ENCODE data around the gene KAT8. TPM values are rescaled to one million over a fixed set of nuclear protein-coding genes. Genes with fewer than 3 reads are reported as not detected.

KAT8 gene
- total RNA-seq, 1 donor from 2014 or later = 113 TPM

DNA sequence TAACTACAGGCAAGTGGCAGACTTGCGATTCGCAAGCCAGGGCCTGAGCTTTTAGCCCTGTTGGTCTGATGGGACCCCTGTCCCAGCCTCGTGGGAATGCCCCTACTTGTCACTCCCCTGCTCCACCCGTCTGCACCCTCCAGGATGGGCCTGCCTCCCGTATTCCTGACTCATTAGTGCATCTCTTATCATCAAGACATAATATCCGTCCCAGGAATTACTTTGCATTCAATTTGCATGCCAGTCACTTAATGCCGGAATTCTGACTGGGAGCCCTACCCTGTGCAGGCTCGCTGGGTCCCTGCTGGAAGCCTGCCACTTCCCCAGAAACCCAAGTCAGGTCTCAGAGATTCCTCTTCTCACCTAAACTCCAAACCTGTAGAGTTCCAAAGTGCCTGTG lies 32.1 kb upstream of the KAT8 start:
- Histone ChIP-seq H3K4me1 (no peaks in the 10 kb centered on the region), H3K27ac (no peak overlapping the region), H3K27me3 (no peaks in the 10 kb centered on the region), H3K9me3 (no peaks in the 10 kb centered on the region), H3K4me3 (no peak overlapping the region), H3K36me3 (peaks cover 53 to 67% of the 10 kb centered on the region in 2 donors)
- TF ChIP-seq, protein P1, sequence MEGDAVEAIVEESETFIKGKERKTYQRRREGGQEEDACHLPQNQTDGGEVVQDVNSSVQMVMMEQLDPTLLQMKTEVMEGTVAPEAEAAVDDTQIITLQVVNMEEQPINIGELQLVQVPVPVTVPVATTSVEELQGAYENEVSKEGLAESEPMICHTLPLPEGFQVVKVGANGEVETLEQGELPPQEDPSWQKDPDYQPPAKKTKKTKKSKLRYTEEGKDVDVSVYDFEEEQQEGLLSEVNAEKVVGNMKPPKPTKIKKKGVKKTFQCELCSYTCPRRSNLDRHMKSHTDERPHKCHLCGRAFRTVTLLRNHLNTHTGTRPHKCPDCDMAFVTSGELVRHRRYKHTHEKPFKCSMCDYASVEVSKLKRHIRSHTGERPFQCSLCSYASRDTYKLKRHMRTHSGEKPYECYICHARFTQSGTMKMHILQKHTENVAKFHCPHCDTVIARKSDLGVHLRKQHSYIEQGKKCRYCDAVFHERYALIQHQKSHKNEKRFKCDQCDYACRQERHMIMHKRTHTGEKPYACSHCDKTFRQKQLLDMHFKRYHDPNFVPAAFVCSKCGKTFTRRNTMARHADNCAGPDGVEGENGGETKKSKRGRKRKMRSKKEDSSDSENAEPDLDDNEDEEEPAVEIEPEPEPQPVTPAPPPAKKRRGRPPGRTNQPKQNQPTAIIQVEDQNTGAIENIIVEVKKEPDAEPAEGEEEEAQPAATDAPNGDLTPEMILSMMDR (IDR thresholded peaks at IDR 0.05) = no peak
- no peak for DNase-seq (ENCODE audit: low spot score in 2 of 2)
- intact Hi-C loops (cut with DNase I) = no loop called here

DNA sequence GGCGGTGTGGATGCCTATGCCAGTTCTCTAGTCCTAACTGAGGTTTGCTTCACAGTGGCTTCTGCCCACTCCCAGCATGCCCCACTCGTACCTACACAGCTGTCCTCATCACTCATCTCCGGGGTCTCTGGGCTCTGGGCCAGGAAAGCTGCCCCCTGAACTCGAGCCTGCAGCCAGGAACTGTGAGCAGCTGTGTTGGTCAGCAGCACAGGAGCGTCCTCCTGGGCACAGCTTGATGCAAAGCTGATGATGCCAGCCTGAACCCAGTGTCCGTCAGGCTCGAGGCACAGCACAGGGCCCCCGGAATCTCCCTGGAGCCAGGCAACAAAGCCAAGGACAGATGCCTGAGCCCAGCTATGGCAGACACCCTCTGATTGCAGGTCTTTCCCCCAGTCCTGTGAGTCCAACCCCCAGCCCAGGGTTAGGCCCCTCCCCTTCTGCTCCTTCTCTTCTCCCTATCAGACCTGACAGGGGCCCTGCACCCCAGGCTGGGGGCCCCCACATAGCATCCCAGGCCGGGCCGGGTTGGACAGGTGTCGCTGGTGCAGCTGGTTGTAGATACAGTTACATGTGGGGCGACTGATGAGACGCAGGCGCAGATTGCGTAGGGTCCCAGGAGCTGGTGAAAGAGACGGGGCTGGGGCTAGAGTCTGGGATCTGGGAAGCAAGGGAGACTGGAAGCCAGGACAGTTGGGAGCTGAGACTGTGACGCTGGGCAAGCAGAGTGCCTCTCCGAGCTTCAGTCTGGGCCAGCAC lies 31.4 kb upstream of the KAT8 start:
- Histone ChIP-seq H3K4me1 (no peaks in the 10 kb centered on the region), H3K27ac (no peak overlapping the region), H3K27me3 (no peaks in the 10 kb centered on the region), H3K36me3 (peaks cover 53 to 67% of the 10 kb centered on the region in 2 donors), H3K4me3 (no peak overlapping the region), H3K9me3 (no peaks in the 10 kb centered on the region)
- TF ChIP-seq, protein P1 (IDR thresholded peaks at IDR 0.05) = no peak
- intact Hi-C loops (cut with DNase I) = no loop called here
- no peak for DNase-seq (ENCODE audit: low spot score in 2 of 2)

DNA sequence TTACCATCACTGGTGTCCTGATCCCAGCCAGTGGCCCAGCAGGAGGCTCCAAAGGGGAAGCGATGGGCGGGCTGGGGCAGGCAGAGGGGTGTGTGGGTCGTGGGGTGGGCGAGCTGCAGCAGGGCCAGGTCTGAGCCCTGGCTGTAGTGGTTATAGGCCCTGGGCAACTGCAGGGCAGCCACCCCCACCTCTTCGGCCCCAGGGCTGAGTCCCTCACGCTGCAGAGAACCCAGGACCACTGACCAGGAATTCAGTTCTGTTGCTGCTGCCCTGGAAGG lies 30.9 kb upstream of the KAT8 start:
- Histone ChIP-seq H3K27ac (no peak overlapping the region), H3K36me3 (peaks cover 49 to 66% of the 10 kb centered on the region in 2 donors), H3K9me3 (no peaks in the 10 kb centered on the region), H3K27me3 (no peaks in the 10 kb centered on the region), H3K4me3 (no peak overlapping the region), H3K4me1 (no peaks in the 10 kb centered on the region)
- DNase-seq (ENCODE audit: low spot score in 2 of 2) = no peak
- intact Hi-C loops (cut with DNase I) = no loop called here
- TF ChIP-seq, protein P1 (IDR thresholded peaks at IDR 0.05) = no peak

DNA sequence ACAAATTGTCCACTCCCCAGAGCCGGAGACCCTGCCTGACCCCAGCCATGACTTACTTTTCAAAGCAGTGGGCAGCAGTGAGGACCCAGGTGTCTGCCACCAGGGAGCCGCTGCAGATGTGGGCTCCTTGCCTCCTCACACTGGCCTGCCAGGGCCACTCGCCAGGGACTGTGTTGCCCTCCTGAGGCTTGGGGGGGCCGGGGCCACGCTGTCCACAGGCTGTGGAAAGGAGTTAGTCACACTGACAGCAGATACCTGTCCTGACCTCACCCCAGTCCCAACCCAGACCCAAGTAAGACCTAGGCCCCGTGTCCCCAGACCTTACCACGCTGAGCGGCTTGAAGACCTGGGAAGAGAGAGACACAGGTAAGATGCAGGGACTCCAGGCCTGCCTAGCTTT lies 30.0 kb upstream of the KAT8 start:
- H3K27me3 ChIP-seq = no peaks in the 10 kb centered on the region
- intact Hi-C loops (cut with DNase I) = no loop called here
- no peak overlapping the region for H3K27ac ChIP-seq
- TF ChIP-seq, protein P1 (IDR thresholded peaks at IDR 0.05) = no peak
- H3K4me1 ChIP-seq = no peaks in the 10 kb centered on the region
- H3K36me3 ChIP-seq = peaks cover 44 to 63% of the 10 kb centered on the region in 2 donors
- no peak overlapping the region for H3K4me3 ChIP-seq
- H3K9me3 ChIP-seq = no peaks in the 10 kb centered on the region
- DNase-seq (ENCODE audit: low spot score in 2 of 2) = no peak

DNA sequence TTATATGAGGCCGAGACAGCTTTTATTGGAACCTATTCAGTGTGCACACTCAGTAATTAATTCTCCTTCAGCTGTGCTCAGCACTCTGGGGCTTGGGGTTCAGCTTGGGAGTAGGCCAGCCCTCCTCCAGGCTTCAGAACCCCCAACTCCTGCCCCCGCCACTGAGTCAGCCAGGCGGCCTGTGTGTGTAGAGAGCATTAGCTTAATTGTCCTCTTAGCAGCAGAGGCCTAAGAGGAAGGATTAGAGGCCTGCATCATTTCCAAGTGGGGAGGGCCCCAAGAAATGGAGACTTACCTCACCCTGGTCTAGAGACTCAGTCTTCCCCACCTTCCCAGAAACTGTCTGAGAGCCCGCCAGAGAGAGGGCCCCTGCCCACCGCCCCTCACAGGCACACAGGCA lies 29.5 kb upstream of the KAT8 start:
- intact Hi-C loops (cut with DNase I) = no loop called here
- no peaks in the 10 kb centered on the region for H3K4me1 ChIP-seq
- no peak overlapping the region for H3K4me3 ChIP-seq
- no peak for DNase-seq (ENCODE audit: low spot score in 2 of 2)
- no peak overlapping the region for H3K27ac ChIP-seq
- no peaks in the 10 kb centered on the region for H3K9me3 ChIP-seq
- H3K27me3 ChIP-seq = no peaks in the 10 kb centered on the region
- H3K36me3 ChIP-seq = peaks cover 42 to 58% of the 10 kb centered on the region in 2 donors
- TF ChIP-seq, protein P1 (IDR thresholded peaks at IDR 0.05) = no peak
